DOHH2 (cell line): Measurements from ENCODE around the gene GATAD2B.

Experiments used
- H3F3A ChIP-seq: fragments of 200-600 bp; sonication (generic), shearing (Covaris generic); 2 replicates; pipeline ENCODE4 v1.6.0; 2016; ENCODE audit warnings: antibody characterized with exemption, mild to moderate bottlenecking; ENCODE audit not compliant: control insufficient read depth, insufficient read depth
- H3K27ac ChIP-seq: fragments of 200-600 bp; sonication (generic); 2 replicates; pipeline ENCODE4 v1.5.1; 2014; ENCODE audit warnings: low read depth, mild to moderate bottlenecking, low read length, moderate library complexity
- H3K27me3 ChIP-seq: fragments of 200-600 bp; sonication (generic); 2 replicates; pipeline ENCODE4 v1.6.1; 2014; ENCODE audit warnings: mild to moderate bottlenecking, low read length, mixed read lengths; ENCODE audit not compliant: control insufficient read depth
- H3K36me3 ChIP-seq: fragments of 200-600 bp; sonication (generic); 2 replicates; pipeline ENCODE4 v1.6.1; 2014; ENCODE audit warnings: mild to moderate bottlenecking, low read length, moderate library complexity, mixed read lengths; ENCODE audit not compliant: control insufficient read depth
- H3K4me1 ChIP-seq: fragments of 200-600 bp; sonication (generic); 2 replicates; pipeline ENCODE4 v1.6.1; 2014; ENCODE audit warnings: mild to moderate bottlenecking, low read length, mixed read lengths; ENCODE audit not compliant: control insufficient read depth
- H3K4me2 ChIP-seq: fragments of 200-600 bp; sonication (generic); 2 replicates; pipeline ENCODE4 v1.6.0; 2014; ENCODE audit warnings: mild to moderate bottlenecking, low read length, moderate library complexity
- H3K4me3 ChIP-seq: fragments of 200-600 bp; sonication (generic); 2 replicates; pipeline ENCODE4 v1.5.1; 2014; ENCODE audit warnings: mild to moderate bottlenecking, low read length, mixed read lengths
- H3K79me2 ChIP-seq: fragments of 200-600 bp; sonication (generic); 2 replicates; pipeline ENCODE4 v1.6.1; 2014; ENCODE audit warnings: mild to moderate bottlenecking, low read length, mixed read lengths; ENCODE audit not compliant: control insufficient read depth
- H3K9me2 ChIP-seq: fragments of 200-600 bp; sonication (generic); replicated peaks from 2 replicates; pipeline ENCODE4 v1.6.1; 2014; ENCODE audit warnings: mild to moderate bottlenecking, low read length, mixed read lengths; ENCODE audit not compliant: control insufficient read depth
- H3K9me3 ChIP-seq: fragments of 200-600 bp; sonication (generic); 2 replicates; pipeline ENCODE4 v1.6.1; 2014; ENCODE audit warnings: antibody characterized with exemption, low read length, mixed read lengths; ENCODE audit not compliant: control insufficient read depth, insufficient read depth
- H4K20me1 ChIP-seq: fragments of 200-600 bp; sonication (generic); 2 replicates; pipeline ENCODE4 v1.6.0; 2014; ENCODE audit warnings: low read depth, mild to moderate bottlenecking, antibody characterized with exemption, low read length, moderate library complexity; ENCODE audit not compliant: control insufficient read depth, insufficient read depth
- CTCF ChIP-seq: fragments of 200-600 bp; sonication (generic); IDR thresholded peaks from one replicate; pipeline ENCODE4 v1.5.1; 2014; ENCODE audit warnings: antibody characterized with exemption, mild to moderate bottlenecking, low read depth, low read length; ENCODE audit not compliant: poor library complexity, severe bottlenecking
- EZH2phosphoT487 ChIP-seq: fragments of 200-600 bp; sonication (generic); IDR thresholded peaks from 2 replicates; pipeline ENCODE4 v1.6.1; 2017; ENCODE audit warnings: borderline replicate concordance, mild to moderate bottlenecking, antibody characterized with exemption, low read length, moderate library complexity, mixed read lengths

GATAD2B gene

GRCh38 chr1:153852170-153852569 is 70.6 kb downstream of the GATAD2B start:
- Histone ChIP-seq H3K4me3 (no peak overlapping the region), H3K4me1 (peaks cover 68% of the 10 kb centered on the region), H3K9me2 (no peaks in the 10 kb centered on the region), H3K27me3 (no peaks in the 10 kb centered on the region), H3K79me2 (peaks cover 93% of the 10 kb centered on the region), H3F3A (peaks cover 17% of the 10 kb centered on the region), H3K9me3 (no peaks in the 10 kb centered on the region), H4K20me1 (no peaks in the 10 kb centered on the region; the same call in 1 of the 2 replicates), H3K4me2 (no peak overlapping the region), H3K27ac (no peak overlapping the region), H3K36me3 (peaks cover 48% of the 10 kb centered on the region)
- TF ChIP-seq EZH2phosphoT487 (no peak), CTCF (no peak)

- Histone ChIP-seq H3K9me3 (no peaks in the 10 kb centered on the region), H3K79me2 (peaks cover 89% of the 10 kb centered on the region), H3K27ac (peak overlapping the region; percentile 67), H3F3A (peaks cover 8% of the 10 kb centered on the region), H3K4me3 (peak overlapping the region; percentile 38), H4K20me1 (no peaks in the 10 kb centered on the region; the same call in 1 of the 2 replicates), H3K9me2 (no peaks in the 10 kb centered on the region), H3K4me2 (peak overlapping the region; percentile 58), H3K27me3 (no peaks in the 10 kb centered on the region), H3K4me1 (peaks cover 52% of the 10 kb centered on the region), H3K36me3 (peaks cover 45% of the 10 kb centered on the region)
- no peak for TF ChIP-seq CTCF
- no peak for TF ChIP-seq EZH2phosphoT487
Observed at GRCh38 chr1:153849487-153850185, 73.1 kb downstream of the GATAD2B start.

GRCh38 chr1:153848805-153849204 is 74.0 kb downstream of the GATAD2B start:
- no peak for TF ChIP-seq CTCF
- no peak for TF ChIP-seq EZH2phosphoT487
- Histone ChIP-seq H3F3A (peaks cover 6% of the 10 kb centered on the region; the same call in 1 of the 2 replicates), H3K27me3 (no peaks in the 10 kb centered on the region), H3K4me1 (peaks cover 47% of the 10 kb centered on the region), H3K4me3 (no peak overlapping the region), H3K4me2 (peak overlapping the region; percentile 58), H3K27ac (peak overlapping the region; percentile 67), H3K79me2 (peaks cover 88% of the 10 kb centered on the region), H4K20me1 (no peaks in the 10 kb centered on the region; the same call in 1 of the 2 replicates), H3K9me2 (no peaks in the 10 kb centered on the region), H3K9me3 (no peaks in the 10 kb centered on the region), H3K36me3 (peaks cover 43% of the 10 kb centered on the region)
